ENCODE results near the gene LCN12.

The LCN12 gene

DNA sequence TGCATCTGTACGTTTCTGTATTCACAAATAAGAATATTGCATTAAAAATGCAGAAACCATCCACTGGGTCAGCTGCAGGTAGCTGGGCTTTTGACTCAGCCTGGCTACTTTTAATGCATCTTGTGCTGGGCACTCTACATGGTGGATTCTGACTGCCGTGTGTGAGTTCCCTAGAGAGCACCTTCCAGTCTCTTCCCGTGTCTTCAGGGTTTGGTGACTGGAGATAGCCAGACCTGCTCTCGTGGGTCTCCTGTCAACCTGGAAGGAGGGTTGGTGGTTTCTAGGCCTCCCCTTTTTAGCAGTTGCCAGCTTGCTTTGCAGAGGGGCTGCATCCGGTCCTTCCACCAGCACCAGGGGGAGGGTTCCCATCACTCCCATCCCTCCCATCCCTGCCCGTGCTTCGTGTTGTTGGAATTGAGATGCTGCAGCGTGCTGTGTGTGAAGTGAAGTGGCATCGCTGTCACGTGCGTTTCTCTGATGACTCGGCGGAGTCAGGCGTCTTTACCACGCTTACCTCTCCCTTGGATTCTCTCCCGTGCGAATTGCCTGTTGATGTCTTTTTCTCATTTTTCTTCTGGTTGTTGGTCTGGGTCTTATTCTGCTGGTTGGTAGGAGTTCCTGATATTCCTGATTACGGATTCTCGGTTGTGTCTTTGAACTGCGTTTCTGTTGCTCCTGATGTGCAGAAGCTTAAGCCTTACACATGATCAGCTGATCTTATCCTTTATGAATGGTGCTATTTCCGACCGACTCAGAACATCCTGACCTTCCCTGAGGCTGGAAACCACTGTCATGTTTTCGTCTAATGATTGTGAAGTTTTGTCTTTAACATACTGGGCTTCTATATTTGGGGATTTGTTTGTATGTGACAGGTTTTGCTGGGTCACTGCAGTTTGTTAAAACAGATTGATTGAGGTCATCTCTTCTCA lies 24.5 kb upstream of the LCN12 start:
- peak; percentile 93 for DNase-seq (ENCODE audit: low spot score)

DNA sequence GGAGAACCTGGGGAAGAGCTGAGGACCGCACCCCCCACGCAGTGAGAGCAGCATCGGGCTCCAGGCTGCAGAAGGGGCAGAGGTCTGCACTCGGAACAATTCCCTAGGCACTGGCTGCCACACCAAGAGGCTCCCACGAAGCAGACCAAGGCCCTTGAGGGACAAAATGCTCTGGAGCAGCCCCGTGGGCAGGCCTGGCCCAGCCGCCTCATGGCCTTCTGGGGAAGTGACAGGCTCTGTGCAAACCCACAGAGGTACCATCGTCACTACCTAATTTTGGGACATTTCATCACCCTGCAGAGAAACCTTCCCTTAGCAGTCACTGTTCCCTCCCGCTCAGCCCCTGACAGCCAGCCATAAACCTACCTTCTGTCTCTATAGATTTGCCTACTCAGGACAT lies 23.5 kb upstream of the LCN12 start:
- DNase-seq (ENCODE audit: low spot score) = no peak

DNA sequence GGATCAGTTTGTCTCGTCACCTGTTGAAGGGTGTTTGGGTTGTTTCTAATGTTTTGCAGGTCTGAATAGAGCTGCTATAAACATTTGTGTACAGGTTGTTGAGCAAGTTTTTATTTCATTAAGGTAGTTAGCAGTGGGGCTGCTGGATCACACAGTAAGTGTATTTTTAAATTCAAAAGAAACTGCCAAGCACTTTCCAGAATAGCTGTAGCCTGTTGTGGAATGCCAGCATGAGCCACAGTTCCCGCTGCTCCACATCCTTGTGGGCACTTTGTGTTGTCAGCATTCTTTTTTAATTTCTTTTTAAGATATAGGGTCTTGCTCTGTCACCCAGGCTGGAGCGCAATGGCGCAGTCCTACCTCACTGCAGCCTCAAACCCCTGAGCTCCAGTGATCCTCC lies 22.1 kb upstream of the LCN12 start:
- no peak for DNase-seq (ENCODE audit: low spot score)

DNA sequence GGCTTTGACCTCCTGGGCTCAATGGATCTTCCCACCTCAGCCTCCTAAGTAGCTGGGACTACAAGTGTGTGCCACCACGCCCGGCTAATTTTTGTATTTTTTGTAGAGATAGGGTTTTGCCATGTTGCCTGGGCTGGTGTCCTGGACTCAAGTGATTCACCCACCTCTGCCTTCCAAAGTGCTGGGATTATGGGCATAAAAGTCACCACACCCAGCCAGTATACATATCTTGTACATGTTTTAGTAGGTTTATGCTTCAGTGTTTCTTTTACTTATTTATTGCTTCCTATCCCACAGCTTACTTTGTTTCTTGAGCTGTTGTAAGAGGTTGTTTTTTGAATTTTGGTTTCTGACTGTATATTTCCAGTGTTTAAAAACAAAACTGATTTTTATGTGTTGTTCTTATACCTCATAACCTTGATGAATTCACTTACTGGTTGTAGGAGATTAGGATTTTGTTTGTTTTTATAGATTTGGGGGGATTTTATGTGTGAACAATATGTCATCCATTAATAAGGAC lies 20.4 kb upstream of the LCN12 start:
- no peak for DNase-seq (ENCODE audit: low spot score)

DNA sequence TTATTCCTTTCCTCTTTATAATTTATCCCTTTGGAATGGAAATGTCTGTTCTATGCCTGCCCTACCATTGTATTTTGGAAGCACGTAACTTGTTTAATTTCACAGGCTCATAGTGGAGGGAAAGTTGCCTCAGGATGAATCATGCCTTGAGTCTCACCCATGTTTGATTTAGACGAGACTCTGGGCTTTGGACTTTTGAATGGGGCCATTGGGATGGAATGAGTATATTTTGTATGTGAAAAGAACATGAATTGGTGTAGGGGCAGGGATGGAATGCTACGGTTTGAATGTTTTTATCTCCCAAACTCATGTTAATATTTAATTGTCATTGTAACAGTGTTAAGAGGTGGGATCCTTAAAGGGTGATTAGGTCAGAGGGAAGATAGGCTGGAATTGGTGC lies 17.8 kb upstream of the LCN12 start:
- no peak for DNase-seq (ENCODE audit: low spot score)

DNA sequence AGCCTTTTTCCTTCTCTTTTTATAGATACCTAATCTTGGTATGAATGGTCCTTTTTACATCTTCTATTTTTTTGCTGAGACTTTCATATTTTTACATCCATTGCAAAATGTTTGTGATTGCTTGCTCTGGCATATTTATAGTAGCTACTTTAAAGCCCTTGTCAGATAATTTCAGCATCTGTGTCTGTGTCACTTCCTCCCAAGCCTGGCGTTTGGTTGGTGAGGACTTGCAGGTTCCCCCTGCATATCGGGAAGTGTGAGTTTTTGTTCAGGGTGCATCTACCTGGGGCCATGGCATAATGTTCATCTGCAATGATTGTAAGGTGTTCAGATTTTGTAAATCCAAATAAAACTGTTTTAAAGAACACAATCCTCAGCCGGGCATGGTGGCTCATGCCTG lies 16.4 kb upstream of the LCN12 start:
- no peak for DNase-seq (ENCODE audit: low spot score)

DNA sequence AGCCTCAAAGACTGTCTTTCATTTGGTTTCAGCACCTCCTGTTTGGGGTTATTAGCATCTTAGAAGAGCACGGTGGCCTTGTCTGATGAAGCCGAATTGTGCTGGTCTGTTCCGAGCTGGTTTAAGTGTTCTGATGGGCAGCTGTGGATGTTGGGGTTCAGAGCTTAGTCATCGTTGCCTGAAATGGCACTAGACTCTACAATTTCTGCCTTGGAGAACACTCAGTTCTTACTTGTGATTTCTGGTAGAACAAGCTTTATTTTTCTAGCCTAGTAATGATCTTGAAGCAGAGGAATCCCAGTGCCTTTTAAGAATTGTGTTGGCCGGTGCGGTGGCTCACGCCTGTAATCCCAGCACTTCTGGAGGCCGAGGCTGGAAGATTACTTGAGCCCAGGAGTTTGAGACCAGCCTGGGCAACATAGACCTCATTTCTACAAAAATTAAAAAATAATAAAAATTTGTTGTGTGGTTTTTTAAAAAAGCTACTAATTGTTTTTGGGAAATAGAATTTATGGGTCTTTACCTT lies 15.4 kb upstream of the LCN12 start:
- no peak for DNase-seq (ENCODE audit: low spot score)

DNA sequence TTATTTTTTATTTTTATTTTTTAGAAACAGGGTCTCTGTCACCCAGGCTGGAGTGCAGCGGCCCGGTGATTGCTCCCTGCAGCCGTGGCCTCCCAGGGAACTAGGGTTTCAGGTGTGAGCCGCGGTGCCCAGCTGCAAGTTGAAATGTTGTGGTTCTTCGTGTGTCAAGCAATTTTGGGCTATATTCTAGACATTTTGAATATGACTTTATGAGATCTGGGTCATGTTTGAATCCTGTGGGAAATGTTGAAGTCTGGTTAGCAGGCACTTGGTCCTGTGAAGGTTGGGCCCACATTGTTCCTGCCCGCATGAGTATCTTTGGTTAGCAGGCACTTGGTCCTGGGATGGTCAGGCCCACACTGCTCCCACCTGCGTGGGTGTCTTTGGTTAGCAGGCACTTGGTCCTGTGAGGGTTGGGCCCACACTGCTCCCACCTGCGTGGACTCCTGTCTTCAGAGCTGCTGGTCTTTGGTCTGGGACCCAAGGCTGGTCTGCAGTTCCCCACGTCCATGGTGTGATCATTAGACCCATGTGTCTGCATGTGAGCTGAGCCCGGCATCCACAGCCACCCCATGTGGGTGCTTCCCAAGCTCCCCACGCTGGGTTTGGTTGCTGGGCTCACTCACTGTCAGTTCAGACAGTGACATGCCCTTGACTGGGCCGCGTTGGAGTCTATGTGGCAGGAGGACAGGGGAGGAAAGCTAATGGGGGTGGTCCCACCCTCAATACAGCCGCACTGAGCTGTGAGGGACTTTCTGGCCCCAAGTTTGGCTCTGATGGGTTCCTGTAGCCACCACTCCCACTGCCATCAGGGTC lies 14.7 kb upstream of the LCN12 start:
- no peak for DNase-seq (ENCODE audit: low spot score)

DNA sequence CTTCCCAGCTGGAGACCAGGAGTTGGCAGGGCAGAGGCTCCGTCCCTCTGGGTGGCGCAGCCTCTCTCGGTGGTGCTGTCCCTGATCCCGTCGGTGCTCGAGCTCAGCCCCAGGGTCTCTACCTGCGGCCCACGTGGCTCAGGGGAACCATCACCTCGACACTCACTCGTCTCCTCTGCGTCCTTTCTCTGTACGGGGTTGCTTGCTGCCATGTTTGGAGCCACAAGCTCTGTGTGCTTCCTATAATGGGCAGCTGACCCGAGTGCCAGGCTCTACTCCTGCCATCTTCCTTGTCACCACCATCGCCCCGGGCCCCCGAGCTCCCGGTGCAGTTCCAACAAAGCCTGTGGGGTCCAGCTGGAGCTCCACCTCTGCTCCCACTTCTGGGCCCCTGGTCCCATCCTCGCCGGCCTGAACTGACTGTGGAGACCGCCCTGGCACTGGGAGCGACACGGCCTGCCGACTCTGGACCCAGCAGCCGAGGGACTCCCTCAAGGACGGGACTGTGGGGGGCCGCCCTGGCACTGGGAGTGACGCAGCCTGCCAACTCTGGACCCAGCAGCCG lies 12.6 kb upstream of the LCN12 start:
- DNase-seq (ENCODE audit: low spot score) = no peak

DNA sequence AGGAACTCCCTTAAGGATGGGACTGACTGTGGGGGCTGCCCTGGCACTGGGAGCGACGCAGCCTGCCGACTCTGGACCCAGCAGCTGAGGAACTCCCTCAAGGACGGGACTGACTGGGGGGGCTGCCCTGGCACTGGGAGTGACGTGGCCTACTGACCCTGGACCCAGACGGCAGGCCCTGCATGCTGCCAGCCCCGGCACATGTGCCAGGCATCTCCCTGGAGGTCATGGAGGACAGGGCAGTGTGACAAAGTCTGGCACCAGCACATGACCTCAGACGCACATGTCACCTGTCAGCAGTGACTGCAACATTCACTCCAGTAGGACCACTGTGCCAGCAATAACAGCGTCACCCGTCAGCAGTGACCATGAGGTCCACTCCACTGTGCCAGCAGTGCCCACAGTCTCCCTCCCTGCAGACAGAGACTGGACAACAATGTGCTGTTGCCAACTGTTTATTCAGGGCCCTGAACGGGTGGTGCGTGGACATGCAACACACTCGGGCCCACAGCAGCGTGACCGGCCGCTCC lies 12.0 kb upstream of the LCN12 start:
- DNase-seq (ENCODE audit: low spot score) = no peak

DNA sequence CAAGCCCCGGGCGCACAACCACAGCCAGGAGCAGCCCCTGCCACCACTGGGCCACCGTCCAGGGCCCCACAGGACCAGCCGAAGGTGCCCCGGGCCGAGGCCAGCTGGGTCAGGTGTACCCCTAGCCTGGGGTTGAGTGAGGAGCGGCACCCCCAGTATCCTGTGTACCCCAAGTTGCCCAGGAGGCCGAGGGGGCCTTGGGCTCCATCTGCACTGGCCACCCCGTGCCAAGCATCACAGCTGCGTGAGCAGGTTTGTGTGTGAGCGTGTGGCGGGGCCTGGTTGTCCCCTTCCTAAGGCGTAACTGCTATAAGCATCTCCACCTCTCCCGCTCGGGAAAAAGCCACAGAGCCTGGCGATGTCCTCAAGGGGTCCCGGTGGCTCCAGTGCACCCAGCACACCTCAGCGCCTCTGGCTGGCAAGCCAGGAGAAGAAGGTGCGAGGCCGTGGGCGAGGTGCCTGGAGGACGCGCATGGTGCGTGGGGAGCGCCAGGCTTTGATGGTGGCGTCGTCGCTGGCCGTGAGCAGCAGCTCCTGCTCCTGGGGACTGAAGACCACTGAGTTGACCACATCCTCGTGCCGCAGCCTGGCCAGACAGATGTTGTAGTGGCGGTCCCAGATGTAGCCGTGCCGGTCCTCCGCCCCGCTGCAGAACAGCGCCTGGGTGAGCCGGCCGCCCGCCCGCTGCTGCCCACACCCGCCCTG lies 11.4 kb upstream of the LCN12 start:
- no peak for DNase-seq (ENCODE audit: low spot score)

DNA sequence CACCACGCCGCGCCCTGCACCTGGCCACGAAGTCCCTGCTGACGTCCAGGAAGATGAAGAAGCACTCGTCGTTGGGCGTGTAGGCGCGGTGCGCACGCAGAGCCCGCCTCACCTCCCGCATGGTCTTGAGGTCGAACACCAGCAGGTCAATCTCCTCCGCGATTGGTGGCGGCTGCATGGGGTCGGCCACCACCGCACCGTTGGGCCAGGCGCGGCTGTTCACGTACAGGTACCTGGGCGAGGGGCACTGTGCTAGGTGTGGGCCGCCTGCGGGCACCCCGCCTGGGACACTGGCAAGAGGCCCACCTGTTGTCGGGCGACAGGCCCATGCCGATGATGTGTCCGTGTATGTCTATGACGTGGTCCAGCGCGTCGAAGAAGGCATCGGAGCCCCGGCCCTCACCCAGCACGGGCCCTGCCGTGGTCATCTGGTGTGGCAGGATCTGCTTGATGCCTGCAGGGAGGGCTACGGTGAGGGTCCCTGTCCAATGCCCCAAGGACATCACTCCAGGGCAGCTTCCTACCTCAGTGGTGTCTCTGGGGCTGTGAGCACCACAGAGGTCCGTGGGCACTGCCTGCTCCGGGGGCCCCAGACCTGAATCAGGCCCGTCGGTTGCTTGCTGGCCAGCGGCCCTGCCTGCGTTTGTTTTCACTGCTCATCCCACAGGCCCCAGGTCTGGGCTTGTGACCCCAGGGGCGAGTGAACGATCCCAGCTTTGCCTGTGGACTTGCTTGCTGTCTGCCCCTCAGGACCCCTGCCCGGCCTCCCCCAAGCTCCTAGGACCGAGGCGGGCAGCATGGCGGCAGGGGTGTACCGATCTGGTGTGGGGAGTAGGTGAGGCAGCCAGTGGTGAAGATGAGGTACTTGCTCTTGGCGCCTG lies 10.6 kb upstream of the LCN12 start:
- DNase-seq (ENCODE audit: low spot score) = no peak

DNA sequence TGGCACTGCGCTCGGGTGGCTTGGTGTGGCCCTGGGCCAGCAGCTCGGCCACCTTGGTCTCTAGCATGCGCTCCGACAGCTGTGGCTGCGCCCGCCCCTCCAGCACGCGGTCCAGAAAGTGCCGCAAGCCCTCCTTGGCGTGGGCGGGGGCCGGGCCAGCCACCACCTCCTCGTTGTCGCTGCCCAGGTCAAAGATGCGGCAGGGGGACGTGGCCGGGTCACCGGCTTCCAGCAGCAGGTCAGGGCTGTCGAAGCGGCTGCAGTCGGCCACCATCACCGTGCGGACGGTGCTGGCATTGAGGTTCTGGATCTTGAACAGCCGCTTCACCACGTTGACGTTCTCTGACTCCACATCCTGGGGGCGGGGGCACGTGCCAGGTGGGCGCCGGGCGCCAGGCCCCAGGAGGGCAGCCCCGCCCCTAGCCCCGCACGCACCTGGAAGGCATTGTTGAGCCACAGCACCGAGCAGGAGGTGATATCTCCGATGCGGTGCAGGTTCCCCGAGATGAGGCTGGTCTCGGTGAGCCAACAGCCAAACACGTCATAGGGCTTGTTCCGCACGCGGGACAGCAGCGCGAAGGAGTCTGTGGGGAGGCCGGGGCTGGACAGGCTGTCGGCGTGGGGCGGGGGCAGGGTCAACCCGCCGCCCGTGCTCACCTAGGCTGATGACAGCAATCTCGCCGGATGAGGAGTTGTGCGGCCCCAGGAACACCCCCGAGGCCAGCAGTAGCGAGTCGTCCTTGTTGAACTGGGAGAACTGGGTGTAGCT lies 9.8 kb upstream of the LCN12 start:
- DNase-seq (ENCODE audit: low spot score) = no peak

DNA sequence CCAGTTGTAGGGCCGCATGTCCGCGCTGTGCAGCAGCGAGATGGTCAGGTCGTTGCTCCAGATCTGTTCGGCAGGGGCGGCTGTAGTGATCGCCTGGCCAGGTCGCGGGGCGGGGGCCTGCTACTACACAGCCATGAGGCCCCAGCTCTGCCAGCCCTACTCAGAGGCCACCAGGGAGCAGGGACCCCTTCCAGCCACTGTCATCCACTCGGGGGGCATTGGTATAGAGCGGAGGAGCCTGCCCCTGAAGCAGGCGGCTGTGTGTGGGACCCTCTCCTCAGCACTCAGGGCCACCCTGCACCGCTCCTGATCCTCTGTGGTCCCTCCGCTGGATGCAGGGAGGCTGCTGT lies 9.2 kb upstream of the LCN12 start:
- DNase-seq (ENCODE audit: low spot score) = no peak

DNA sequence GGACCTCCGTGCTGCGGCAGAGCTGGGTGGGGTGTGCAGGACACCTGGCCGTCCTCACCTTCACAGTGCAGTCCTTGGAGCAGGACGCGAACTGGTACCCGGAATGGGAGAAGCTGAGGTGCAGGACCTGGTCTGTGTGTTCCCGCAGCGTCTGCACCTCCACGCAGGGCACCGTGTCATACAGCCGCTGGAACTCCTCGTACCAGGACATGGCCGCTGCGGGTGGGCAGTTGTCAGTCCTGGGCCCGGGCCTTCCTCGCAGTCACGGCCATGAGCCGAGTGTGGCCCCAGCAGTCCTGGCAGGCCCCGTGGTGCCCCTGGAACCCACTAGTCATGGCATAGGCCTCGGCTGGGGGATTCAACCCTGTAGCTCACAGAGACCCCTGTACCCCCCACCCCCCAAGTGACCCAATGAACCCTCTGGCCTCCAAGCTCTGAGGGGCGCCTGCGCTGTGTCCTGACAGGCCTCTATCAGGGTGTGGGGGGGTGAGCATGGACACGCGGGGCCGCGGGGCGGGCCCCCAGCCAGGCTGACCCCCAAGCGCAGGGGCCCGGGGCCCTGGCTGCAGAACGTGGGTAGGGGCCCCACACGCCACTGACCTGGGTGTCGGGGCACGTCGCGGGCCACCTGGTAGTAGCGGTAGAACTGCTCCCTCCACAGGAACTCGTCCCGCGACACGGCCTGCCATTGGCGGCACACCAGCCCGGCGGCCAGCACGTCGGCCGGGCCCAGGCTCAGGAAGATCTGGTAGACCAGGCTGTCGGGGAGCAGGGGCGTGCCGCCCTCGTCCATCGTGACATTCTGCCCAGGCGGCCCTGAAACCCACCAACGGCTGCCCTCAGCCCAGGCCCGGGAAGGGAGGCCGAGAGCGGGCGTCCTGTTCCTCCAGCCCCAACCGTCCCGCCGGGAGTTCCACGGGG lies 8.5 kb upstream of the LCN12 start:
- DNase-seq (ENCODE audit: low spot score) = no peak

DNA sequence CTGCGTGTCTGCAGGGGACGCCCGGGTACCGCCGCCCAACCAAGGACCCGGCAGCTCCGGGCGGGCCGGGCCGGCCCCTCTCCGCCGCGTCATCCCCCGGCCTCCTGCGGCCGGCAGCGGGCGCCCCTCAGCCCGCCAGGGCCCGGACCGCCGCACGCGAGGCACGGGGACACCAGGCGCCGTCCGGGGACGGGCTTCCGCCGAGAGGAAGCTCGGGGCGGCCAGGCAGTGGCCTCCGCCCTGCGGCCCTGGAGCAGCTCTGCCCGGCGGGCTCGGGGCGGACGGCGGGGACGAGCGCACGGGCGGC lies 7.9 kb upstream of the LCN12 start:
- DNase-seq (ENCODE audit: low spot score) = no peak

DNA sequence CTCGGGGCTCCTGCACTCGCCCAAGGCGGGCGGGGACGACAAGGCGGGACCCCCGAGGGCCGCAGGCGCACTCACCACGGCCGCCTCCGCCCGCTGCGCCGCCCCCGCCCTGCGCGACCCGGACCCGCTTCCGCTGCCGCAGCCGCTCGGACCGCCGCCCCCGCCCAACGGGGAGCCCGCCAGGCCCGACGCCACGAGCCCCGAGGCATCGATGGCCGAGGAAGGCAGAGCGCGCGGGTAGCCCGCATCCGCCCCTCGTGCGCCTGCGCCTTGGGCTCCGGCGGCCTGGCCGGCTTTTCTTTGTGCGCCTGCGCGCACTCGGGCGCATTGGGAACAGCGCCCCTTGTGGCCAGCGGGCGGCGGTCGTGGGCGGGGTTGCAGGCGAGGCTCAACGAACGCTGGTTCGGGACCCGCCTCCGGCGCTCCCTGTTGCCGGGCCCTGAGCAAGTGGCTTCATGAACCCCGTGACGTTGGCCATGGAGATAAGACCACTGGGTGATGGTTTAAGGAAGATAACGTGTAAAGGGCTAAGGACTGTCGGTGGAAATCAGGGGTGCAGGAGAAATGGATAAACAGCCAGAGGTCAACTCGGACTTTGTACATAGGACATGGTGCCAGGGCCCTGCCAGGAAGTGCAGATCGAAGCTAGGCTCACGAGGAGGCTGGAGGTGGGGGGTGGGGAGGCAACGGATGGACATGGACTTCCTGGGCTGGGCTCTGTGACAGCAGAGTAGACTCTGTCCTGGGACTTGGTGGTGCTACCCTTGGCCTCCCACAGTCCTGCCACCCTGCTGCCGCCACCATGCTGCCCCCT lies 7.3 kb upstream of the LCN12 start, which contains the start of the genes C8G and FBXW5:
Gene C8G, plus strand, starts transcription at position 725 of the 814 bp plus-strand sequence. Its CDS starts 78 bp downstream, at position 803.
Gene FBXW5, minus strand, starts transcription at position 220 of the 814 bp plus-strand sequence. CDS start 655 bp downstream, outside the sequence.
- peak; percentile 98 for DNase-seq (ENCODE audit: low spot score)

Data from COLO829 (cell line).